IMR-90 (cell line): ENCODE data around the gene XIRP1. TPM values are rescaled to one million over a fixed set of nuclear protein-coding genes. Genes with fewer than 3 reads are reported as not detected.

Experiments used
- ATAC-seq: fragments of 200-7000 bp; cut with Tn5 transposase; 2 replicates; pipeline ENCODE4 v1.9.1; 2020; ENCODE audit warnings: low read depth, mild to moderate bottlenecking, moderate library complexity
- BruUV-seq: library from RNA; stranded (reverse); fragments of 400-500 nt; replicated peaks from 2 replicates; lab custom pipeline; 2021; lab: Mats Ljungman, UMichigan
- CTCF ChIA-PET: fragments of 300-600 bp; formaldehyde crosslinking; extraction: SDS; loops from one replicate; lab custom pipeline; 2021; ENCODE audit warnings: antibody characterized with exemption; lab: Yijun Ruan, JAX
- POLR2A ChIA-PET: fragments of 300-600 bp; sonication (Branson Sonifier 250); formaldehyde crosslinking; loops from one replicate; lab custom pipeline; 2022; ENCODE audit warnings: antibody characterized with exemption; ENCODE audit not compliant: unreplicated experiment; lab: Charles Lee
- DNase-seq: peaks from one replicate; pipeline ENCODE4 v3.0.0; 2013
- H2AFZ ChIP-seq: replicated peaks from 2 replicates; pipeline ENCODE3; 2013; ENCODE audit warnings: low read length, mild to moderate bottlenecking; ENCODE audit not compliant: poor library complexity
- H2AK5ac ChIP-seq: 2 replicates; pipeline ENCODE4 v1.6.1; 2013; ENCODE audit warnings: low read depth, low read length, inconsistent platforms
- H2AK9ac ChIP-seq: replicated peaks from 2 replicates; pipeline ENCODE3; 2013; ENCODE audit warnings: mild to moderate bottlenecking, low read depth, low read length, moderate library complexity; ENCODE audit not compliant: poor library complexity
- H2BK120ac ChIP-seq: 2 replicates; pipeline ENCODE4 v1.6.1; 2013; ENCODE audit warnings: low read depth, low read length, inconsistent platforms
- H2BK15ac ChIP-seq: 3 replicates; pipeline ENCODE4 v1.6.1; 2013; ENCODE audit warnings: low read depth, low read length, inconsistent platforms
- H2BK20ac ChIP-seq: 2 replicates; pipeline ENCODE4 v1.6.1; 2013; ENCODE audit warnings: low read depth, mild to moderate bottlenecking, inconsistent platforms, low read length, moderate library complexity
- H2BK5ac ChIP-seq: 2 replicates; pipeline ENCODE4 v1.6.1; 2013; ENCODE audit warnings: mild to moderate bottlenecking, low read depth, low read length, inconsistent platforms; ENCODE audit not compliant: poor library complexity, severe bottlenecking
- H3K14ac ChIP-seq: replicated peaks from 2 replicates; pipeline ENCODE4 v1.6.1; 2013; ENCODE audit warnings: low read depth, low read length, inconsistent platforms
- H3K18ac ChIP-seq: 2 replicates; pipeline ENCODE4 v1.6.1; 2013; ENCODE audit warnings: low read depth, low read length, control low read depth
- H3K23ac ChIP-seq: 2 replicates; pipeline ENCODE4 v1.6.1; 2013; ENCODE audit warnings: low read depth, low read length, inconsistent platforms
- H3K27ac ChIP-seq: 2 replicates; pipeline ENCODE4 v1.5.1; 2013; ENCODE audit warnings: mild to moderate bottlenecking, control low read depth, low read length; ENCODE audit not compliant: insufficient read depth
- H3K27me3 ChIP-seq: 2 replicates; pipeline ENCODE4 v1.6.1; 2013; ENCODE audit warnings: low read length; ENCODE audit not compliant: control insufficient read depth, insufficient read depth
- H3K36me3 ChIP-seq: 2 replicates; pipeline ENCODE4 v1.6.1; 2013; ENCODE audit warnings: low read length, mixed read lengths; ENCODE audit not compliant: control insufficient read depth, insufficient read depth
- H3K4ac ChIP-seq: 2 replicates; pipeline ENCODE4 v1.6.1; 2013; ENCODE audit warnings: low read depth, low read length, inconsistent platforms
- H3K4me1 ChIP-seq: 2 replicates; pipeline ENCODE4 v1.6.1; 2013; ENCODE audit warnings: low read length, mixed read lengths; ENCODE audit not compliant: control insufficient read depth, insufficient read depth
- H3K4me2 ChIP-seq: 2 replicates; pipeline ENCODE4 v1.6.1; 2013; ENCODE audit warnings: low read depth, mild to moderate bottlenecking, control low read depth, low read length, moderate library complexity
- H3K4me3 ChIP-seq: 2 replicates; pipeline ENCODE4 v1.5.1; 2013; ENCODE audit warnings: low read depth, mild to moderate bottlenecking, control low read depth, low read length, moderate library complexity; ENCODE audit not compliant: insufficient read depth
- H3K56ac ChIP-seq: 2 replicates; pipeline ENCODE4 v1.6.1; 2013; ENCODE audit warnings: low read length, inconsistent platforms; ENCODE audit not compliant: insufficient read depth; ENCODE audit errors: extremely low read depth
- H3K79me1 ChIP-seq, 2 experiments: 2 replicates each; pipeline ENCODE4 v1.6.1; 2013; ENCODE audit warnings: low read length in 2 of 2, inconsistent platforms in 1 of 2, low read depth in 1 of 2
- H3K9ac ChIP-seq: 2 replicates; pipeline ENCODE4 v1.6.1; 2013; ENCODE audit warnings: low read depth, low read length, control low read depth
- H3K9me1 ChIP-seq: 2 replicates; pipeline ENCODE4 v1.6.1; 2013; ENCODE audit warnings: low read length, inconsistent platforms; ENCODE audit not compliant: insufficient read depth
- H3K9me3 ChIP-seq: 2 replicates; pipeline ENCODE4 v1.6.1; 2013; ENCODE audit warnings: low read length; ENCODE audit not compliant: control insufficient read depth, insufficient read depth
- H4K20me1 ChIP-seq: 2 replicates; pipeline ENCODE4 v1.6.1; 2013; ENCODE audit warnings: low read length, inconsistent platforms; ENCODE audit not compliant: insufficient read depth
- H4K5ac ChIP-seq: 2 replicates; pipeline ENCODE4 v1.6.1; 2013; ENCODE audit warnings: mild to moderate bottlenecking, low read depth, low read length, control low read depth
- H4K8ac ChIP-seq, 2 experiments: 2 replicates each; pipeline ENCODE4 v1.6.1; 2013; ENCODE audit warnings: low read depth in 2 of 2, low read length in 2 of 2, control low read depth in 1 of 2, inconsistent platforms in 1 of 2
- H4K91ac ChIP-seq: 2 replicates; pipeline ENCODE4 v1.6.1; 2013; ENCODE audit warnings: low read depth, low read length, inconsistent platforms; ENCODE audit not compliant: insufficient read depth
- BHLHE40 ChIP-seq: fragments of 150-350 bp; IDR thresholded peaks from 2 replicates; pipeline ENCODE4 v1.6.1; 2016; ENCODE audit warnings: mild to moderate bottlenecking, low read depth, low read length
- CEBPB ChIP-seq: IDR thresholded peaks from 2 replicates; pipeline ENCODE4 v1.6.1; 2012; ENCODE audit warnings: low read depth, low read length, improper control_type of control experiment
- CHD1 ChIP-seq: IDR thresholded peaks from 2 replicates; pipeline ENCODE4 v1.6.1; 2012; ENCODE audit warnings: low read depth, low read length, improper control_type of control experiment
- ELK1 ChIP-seq: fragments of 150-350 bp; IDR thresholded peaks from 2 replicates; pipeline ENCODE4 v1.6.1; 2016; ENCODE audit warnings: low read depth, mild to moderate bottlenecking, low read length, moderate library complexity, borderline replicate concordance
- FOS ChIP-seq: fragments of 150-350 bp; IDR thresholded peaks from 2 replicates; pipeline ENCODE4 v1.6.1; 2016; ENCODE audit warnings: low read depth, low read length
- MAFK ChIP-seq: IDR thresholded peaks from 2 replicates; pipeline ENCODE4 v1.6.1; 2012; ENCODE audit warnings: low read depth, low read length, improper control_type of control experiment
- MAZ ChIP-seq: IDR thresholded peaks from 2 replicates; pipeline ENCODE4 v1.6.1; 2012; ENCODE audit warnings: low read depth, mild to moderate bottlenecking, low read length, improper control_type of control experiment, moderate library complexity, borderline replicate concordance
- MXI1 ChIP-seq: IDR thresholded peaks from 2 replicates; pipeline ENCODE4 v1.6.1; 2012; ENCODE audit warnings: low read depth, mild to moderate bottlenecking, low read length, moderate library complexity, borderline replicate concordance
- POLR2A ChIP-seq: IDR thresholded peaks from 2 replicates; pipeline ENCODE4 v1.6.1; 2012; ENCODE audit warnings: mild to moderate bottlenecking, low read depth, low read length
- RAD21 ChIP-seq: IDR thresholded peaks from 2 replicates; pipeline ENCODE4 v1.6.1; 2012; ENCODE audit warnings: low read length, improper control_type of control experiment
- RCOR1 ChIP-seq: IDR thresholded peaks from 2 replicates; pipeline ENCODE4 v1.6.1; 2012; ENCODE audit warnings: mild to moderate bottlenecking, low read length, improper control_type of control experiment; ENCODE audit not compliant: insufficient replicate concordance
- SMC3 ChIP-seq: fragments of 150-350 bp; IDR thresholded peaks from 2 replicates; pipeline ENCODE4 v1.6.1; 2016; ENCODE audit warnings: low read depth, mild to moderate bottlenecking, antibody characterized with exemption, low read length, moderate library complexity
- USF2 ChIP-seq: fragments of 150-350 bp; IDR thresholded peaks from 2 replicates; pipeline ENCODE4 v1.6.1; 2017; ENCODE audit warnings: mild to moderate bottlenecking, antibody characterized with exemption, low read length, low read depth
- WGBS, 2 experiments: methylation state at CpG; one replicate each; pipeline versions ENCODE4 v1.1.5 to v1.1.7; 2013; ENCODE audit warnings: missing lambda C conversion rate in 2 of 2; ENCODE audit not compliant: insufficient read length in 1 of 2; ENCODE audit errors: extremely low coverage in 2 of 2; 5-methylcytosine and 5-hydroxymethylcytosine counted together
- dilution Hi-C: fragments of 300-500 bp; cut with HindIII; formaldehyde crosslinking; loops from one replicate; pipeline ENCODE4 v1.14.3; 2018; ENCODE audit warnings: low sequenced_read_pairs; ENCODE audit not compliant: unreplicated experiment
- in situ Hi-C: fragments of 300-500 bp; cut with MboI; formaldehyde crosslinking; loops from 3 replicates; pipeline ENCODE4 v1.14.3; 2019; ENCODE audit warnings: low sequenced_read_pairs, inconsistent platforms, mixed read lengths
- intact Hi-C: fragments of 100-400 bp; cut with micrococcal nuclease; formaldehyde crosslinking; loops from 2 replicates; pipeline ENCODE4 v1.10.0; 2022
- polyA plus RNA-seq, 3 experiments: library from polyadenylated mRNA; depleted of rRNA; stranded (reverse); fragments of >200 nt; gene quantifications; 2 replicates each; pipeline ENCODE4 v1.2.3, GENCODE V29; 2012; ENCODE audit warnings: low replicate concordance in 1 of 3
- total RNA-seq: library from RNA; depleted of rRNA; stranded (reverse); fragments of >200 nt; gene quantifications from 2 replicates; pipeline ENCODE4 v1.2.3, GENCODE V29; 2012
- TF ChIP-seq, protein P1 (sequence below): conservative IDR thresholded peaks from 2 replicates; pipeline ENCODE4 v1.5.1; 2012; ENCODE audit warnings: mild to moderate bottlenecking, low read depth, low read length, improper control_type of control experiment

The XIRP1 gene
- total and polyA plus RNA-seq, 2 of the 4 experiments (the other 2 are of a cell fraction): under 0.01 to 0.07 TPM

GRCh38 chr3:39169712-39170111 lies 22.7 kb downstream of the XIRP1 start:
- no peak overlapping the region for H2BK120ac ChIP-seq
- intact Hi-C loops (loop anchor here (5.0 kb wide), 1 partner anchor 62 kb away; the partner anchor contains the start of genes GORASP1 and TTC21A), dilution Hi-C loops (no loop called here), in situ Hi-C loops (no loop called here)
- no peak overlapping the region for H4K91ac ChIP-seq
- POLR2A ChIA-PET: no interaction called here
- H3K4me1 ChIP-seq: peaks cover 5% of the 10 kb centered on the region
- no peak overlapping the region for H4K5ac ChIP-seq
- H2BK20ac ChIP-seq: no peak overlapping the region
- H3K9me1 ChIP-seq: peaks cover 8% of the 10 kb centered on the region
- no peaks in the 10 kb centered on the region for H3K9me3 ChIP-seq
- no peak overlapping the region for H3K4ac ChIP-seq
- H3K4me3 ChIP-seq: no peak overlapping the region
- no peak overlapping the region for H2BK5ac ChIP-seq
- no peak overlapping the region for H4K8ac ChIP-seq
- H2AK9ac ChIP-seq: no peak overlapping the region
- ATAC-seq: no peak
- no peak overlapping the region for H3K23ac ChIP-seq
- H3K18ac ChIP-seq: no peak overlapping the region
- H3K27me3 ChIP-seq: no peaks in the 10 kb centered on the region; the same call in 1 of the 2 replicates
- DNase-seq: no peak
- 50% methylated on average over 1 of the region's 1 CpG; no CpG with 5 or more reads in 1 of the 2 experiments for WGBS, 2 experiments
- no peak overlapping the region for H3K9ac ChIP-seq
- no peak overlapping the region for H3K4me2 ChIP-seq
- no peak overlapping the region for H2AK5ac ChIP-seq
- no peak overlapping the region for H3K27ac ChIP-seq
- H3K79me1 ChIP-seq: no peaks in the 10 kb centered on the region; a peak in 1 of 4 replicates
- no peak overlapping the region for H2BK15ac ChIP-seq
- TF ChIP-seq ELK1: no peak
- no peak for TF ChIP-seq MXI1
- TF ChIP-seq CEBPB: no peak
- no peak for TF ChIP-seq POLR2A
- TF ChIP-seq RCOR1: no peak
- no peak for TF ChIP-seq MAZ
- TF ChIP-seq SMC3: no peak
- TF ChIP-seq USF2: no peak
- TF ChIP-seq CHD1: no peak
- TF ChIP-seq MAFK: no peak
- TF ChIP-seq FOS: no peak
- TF ChIP-seq RAD21: no peak
- TF ChIP-seq, protein P1, sequence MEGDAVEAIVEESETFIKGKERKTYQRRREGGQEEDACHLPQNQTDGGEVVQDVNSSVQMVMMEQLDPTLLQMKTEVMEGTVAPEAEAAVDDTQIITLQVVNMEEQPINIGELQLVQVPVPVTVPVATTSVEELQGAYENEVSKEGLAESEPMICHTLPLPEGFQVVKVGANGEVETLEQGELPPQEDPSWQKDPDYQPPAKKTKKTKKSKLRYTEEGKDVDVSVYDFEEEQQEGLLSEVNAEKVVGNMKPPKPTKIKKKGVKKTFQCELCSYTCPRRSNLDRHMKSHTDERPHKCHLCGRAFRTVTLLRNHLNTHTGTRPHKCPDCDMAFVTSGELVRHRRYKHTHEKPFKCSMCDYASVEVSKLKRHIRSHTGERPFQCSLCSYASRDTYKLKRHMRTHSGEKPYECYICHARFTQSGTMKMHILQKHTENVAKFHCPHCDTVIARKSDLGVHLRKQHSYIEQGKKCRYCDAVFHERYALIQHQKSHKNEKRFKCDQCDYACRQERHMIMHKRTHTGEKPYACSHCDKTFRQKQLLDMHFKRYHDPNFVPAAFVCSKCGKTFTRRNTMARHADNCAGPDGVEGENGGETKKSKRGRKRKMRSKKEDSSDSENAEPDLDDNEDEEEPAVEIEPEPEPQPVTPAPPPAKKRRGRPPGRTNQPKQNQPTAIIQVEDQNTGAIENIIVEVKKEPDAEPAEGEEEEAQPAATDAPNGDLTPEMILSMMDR: no peak
- no peak for TF ChIP-seq BHLHE40
- no TSS peak for BruUV-seq
- H3K56ac ChIP-seq: no peak overlapping the region
- no peaks in the 10 kb centered on the region for H4K20me1 ChIP-seq
- H2AFZ ChIP-seq: no peak overlapping the region
- H3K36me3 ChIP-seq: no peaks in the 10 kb centered on the region
- no peak overlapping the region for H3K14ac ChIP-seq
- CTCF ChIA-PET: no interaction called here
